NT2/D1 (cell line): ENCODE results near the gene SIL1.

Experiments used
- YY1 ChIP-seq: IDR thresholded peaks from 2 replicates; pipeline ENCODE4 v1.6.1; 2011; ENCODE audit not compliant: insufficient read length, insufficient read depth
- ZNF274 ChIP-seq: IDR thresholded peaks from 2 replicates; pipeline ENCODE4 v1.6.1; 2011; ENCODE audit warnings: mild to moderate bottlenecking, low read depth, low read length

- TF ChIP-seq ZNF274 (no peak), YY1 (no peak)
Observed at GRCh38 chr5:139132515-139132914, 65.7 kb downstream of the SIL1 start.
